Lower leg skin (tissue), 3 donors: Measurements from ENCODE around the gene NOP58.

ENCODE experiments used
- POLR2A ChIP-seq, 2 donors: fragments of 450-650 bp; IDR thresholded peaks; one replicate each; pipeline ENCODE4 v1.6.1; 2016 to 2017; ENCODE audit warnings: antibody characterized with exemption in 2 of 2, mild to moderate bottlenecking in 1 of 2, moderate library complexity in 1 of 2
- TF ChIP-seq, protein P1 (sequence below), 3 donors: fragments of 450-650 bp; IDR thresholded peaks; one replicate each; pipeline ENCODE4 v1.5.1; 2016; ENCODE audit warnings: antibody characterized with exemption in 3 of 3, mild to moderate bottlenecking in 3 of 3, moderate library complexity in 2 of 3

DNA sequence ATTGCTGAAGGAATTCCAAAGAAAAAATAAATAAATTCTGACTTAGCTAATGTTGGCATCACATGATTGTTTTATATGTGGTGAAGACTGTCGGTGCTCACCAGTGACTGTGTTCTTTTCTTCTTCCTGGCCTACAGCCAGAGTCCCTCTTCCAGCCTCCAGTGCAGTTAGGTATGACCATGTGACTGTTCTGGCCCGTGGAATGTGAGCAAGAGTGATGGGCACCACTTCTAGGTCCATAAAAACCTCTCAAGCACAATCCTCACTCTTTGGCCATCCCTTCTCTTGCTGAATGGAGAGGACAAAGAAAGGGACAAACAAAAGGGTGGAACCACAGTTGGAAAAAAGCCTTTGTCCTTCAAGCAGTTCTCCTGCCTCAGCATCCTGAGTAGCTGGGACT is 71.6 kb downstream of the NOP58 start:
- TF ChIP-seq, protein P1, sequence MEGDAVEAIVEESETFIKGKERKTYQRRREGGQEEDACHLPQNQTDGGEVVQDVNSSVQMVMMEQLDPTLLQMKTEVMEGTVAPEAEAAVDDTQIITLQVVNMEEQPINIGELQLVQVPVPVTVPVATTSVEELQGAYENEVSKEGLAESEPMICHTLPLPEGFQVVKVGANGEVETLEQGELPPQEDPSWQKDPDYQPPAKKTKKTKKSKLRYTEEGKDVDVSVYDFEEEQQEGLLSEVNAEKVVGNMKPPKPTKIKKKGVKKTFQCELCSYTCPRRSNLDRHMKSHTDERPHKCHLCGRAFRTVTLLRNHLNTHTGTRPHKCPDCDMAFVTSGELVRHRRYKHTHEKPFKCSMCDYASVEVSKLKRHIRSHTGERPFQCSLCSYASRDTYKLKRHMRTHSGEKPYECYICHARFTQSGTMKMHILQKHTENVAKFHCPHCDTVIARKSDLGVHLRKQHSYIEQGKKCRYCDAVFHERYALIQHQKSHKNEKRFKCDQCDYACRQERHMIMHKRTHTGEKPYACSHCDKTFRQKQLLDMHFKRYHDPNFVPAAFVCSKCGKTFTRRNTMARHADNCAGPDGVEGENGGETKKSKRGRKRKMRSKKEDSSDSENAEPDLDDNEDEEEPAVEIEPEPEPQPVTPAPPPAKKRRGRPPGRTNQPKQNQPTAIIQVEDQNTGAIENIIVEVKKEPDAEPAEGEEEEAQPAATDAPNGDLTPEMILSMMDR (IDR thresholded peaks at IDR 0.05) = no peak
- TF ChIP-seq POLR2A (IDR thresholded peaks at IDR 0.05) = no peak
